Thymus (tissue), 11 donors: ENCODE results near the gene RETREG1. TPM values are rescaled to one million over a fixed set of nuclear protein-coding genes. Genes with fewer than 3 reads are reported as not detected.
"Not testable (repeated sequence)": the region's sequence is repeated elsewhere in the genome, so short reads cannot be mapped to it uniquely, and the experiment has no call there.

ENCODE experiments used
- DNase-seq, 9 donors: peaks; one replicate each; pipeline ENCODE4 v3.0.0-alpha.2; 2013; ENCODE audit warnings: low spot score in 9 of 9, low read depth in 6 of 9, missing footprints in 1 of 9
- H3K27ac ChIP-seq, 2 donors: one replicate each; pipeline ENCODE4 v1.5.1; 2013; ENCODE audit warnings: control low read depth in 1 of 2, low read depth in 1 of 2, low read length in 1 of 2, mild to moderate bottlenecking in 1 of 2, moderate library complexity in 1 of 2
- H3K27me3 ChIP-seq, 2 donors: one replicate each; pipeline ENCODE4 v1.5.1; 2013; ENCODE audit warnings: low read length in 1 of 2; ENCODE audit not compliant: control insufficient read depth in 2 of 2, insufficient read depth in 1 of 2
- H3K36me3 ChIP-seq, 2 donors: one replicate each; pipeline ENCODE4 v1.5.1; 2013; ENCODE audit warnings: low read length in 1 of 2, mild to moderate bottlenecking in 1 of 2, moderate library complexity in 1 of 2; ENCODE audit not compliant: control insufficient read depth in 2 of 2, insufficient read depth in 2 of 2
- H3K4me1 ChIP-seq, 2 donors: one replicate each; pipeline ENCODE4 v1.5.1; 2013; ENCODE audit warnings: low read length in 2 of 2; ENCODE audit not compliant: control insufficient read depth in 2 of 2, insufficient read depth in 2 of 2
- H3K4me3 ChIP-seq, 2 donors: one replicate each; pipeline ENCODE4 v1.5.1; 2013; ENCODE audit warnings: low read length in 2 of 2, control low read depth in 1 of 2, mild to moderate bottlenecking in 1 of 2
- H3K9me3 ChIP-seq, 2 donors: one replicate each; pipeline ENCODE4 v1.5.1; 2013; ENCODE audit warnings: low read length in 1 of 2, mild to moderate bottlenecking in 1 of 2; ENCODE audit not compliant: control insufficient read depth in 2 of 2, insufficient read depth in 1 of 2
- WGBS: extraction: QIAGEN DNeasy Blood & Tissue Kit; methylation state at CpG from one replicate; pipeline ENCODE4 v1.1.7; 2013; 5-methylcytosine and 5-hydroxymethylcytosine counted together
- polyA plus RNA-seq: library from polyadenylated mRNA; stranded (reverse); fragments of 200-250 nt; gene quantifications from one replicate; pipeline ENCODE4 v1.2.3, GENCODE V29; 2013
- total RNA-seq: library from RNA; stranded (reverse); fragments of 120-200 nt; gene quantifications from one replicate; pipeline ENCODE4 v1.2.4, GENCODE V29; 2013
- donor health status: healthy.

The RETREG1 gene
- total and polyA plus RNA-seq, 2 donors, result 34.1 to 37.7 TPM

DNA sequence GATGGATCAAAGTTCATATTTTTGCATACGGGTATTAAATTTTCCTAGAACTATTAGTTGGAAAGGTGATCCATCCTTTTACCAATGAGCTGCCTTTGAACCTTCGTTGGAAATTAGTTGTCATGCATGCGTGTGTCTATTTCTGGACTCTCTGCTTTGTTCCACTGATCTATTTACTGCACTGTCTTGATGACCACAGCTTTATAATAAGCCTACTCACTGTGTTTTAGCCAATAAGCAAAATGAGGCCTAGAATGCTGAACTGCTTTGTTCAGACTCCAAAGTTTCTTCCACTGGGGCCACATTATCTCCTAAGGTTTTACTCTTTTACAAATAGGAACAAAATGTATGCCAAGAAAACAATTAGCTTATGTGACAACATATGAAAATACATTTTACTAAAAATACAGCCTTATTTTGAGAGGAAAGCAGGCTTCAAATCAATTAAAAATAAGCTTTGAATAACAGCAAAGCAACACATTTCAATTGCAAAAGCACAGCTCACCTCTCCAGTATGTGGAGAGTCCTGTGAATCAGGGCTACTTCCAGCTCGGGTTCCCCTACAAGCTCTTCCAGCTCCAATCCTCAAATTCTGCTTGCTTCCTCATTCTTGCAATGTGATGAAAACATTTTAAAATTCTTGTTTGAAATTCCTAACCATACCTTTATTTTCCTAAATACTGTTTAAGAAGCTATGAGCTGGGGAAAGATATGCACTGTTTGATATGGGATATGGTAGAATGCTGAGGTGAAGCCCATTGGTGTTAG lies 72.0 kb downstream of the RETREG1 start:
- no peaks in the 10 kb centered on the region for H3K36me3 ChIP-seq
- H3K9me3 ChIP-seq, result no peaks in the 10 kb centered on the region
- H3K27me3 ChIP-seq, result no peaks in the 10 kb centered on the region
- WGBS, result 94% methylated on average over 4 of the region's 4 CpGs
- no peaks in the 10 kb centered on the region for H3K4me1 ChIP-seq
- no peak overlapping the region for H3K27ac ChIP-seq
- H3K4me3 ChIP-seq, result no peak overlapping the region
- DNase-seq, result no peak

DNA sequence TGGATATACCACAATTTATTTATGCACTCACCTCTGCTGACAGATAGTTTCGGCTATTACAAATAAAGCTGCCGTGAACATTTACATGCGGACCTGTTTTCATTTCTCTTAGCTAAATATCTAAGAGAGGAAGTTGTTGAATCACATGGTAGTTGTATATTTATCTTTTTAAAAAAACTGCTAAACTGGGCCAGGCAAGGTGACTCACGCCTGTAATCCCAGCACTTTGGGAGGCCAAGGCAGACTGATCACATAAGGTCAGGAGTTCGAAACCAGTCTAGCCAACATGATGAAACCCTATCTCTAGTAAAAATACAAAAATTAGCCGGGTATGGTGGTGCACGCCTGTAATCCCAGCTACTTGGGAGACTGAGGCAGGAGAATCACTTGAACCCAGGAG lies 73.6 kb downstream of the RETREG1 start:
- H3K27me3 ChIP-seq, H3K27ac ChIP-seq, H3K9me3 ChIP-seq, H3K4me3 ChIP-seq, H3K4me1 ChIP-seq, H3K36me3 ChIP-seq, DNase-seq: not testable (repeated sequence)
- WGBS, result 97% methylated on average over 7 of the region's 7 CpGs

DNA sequence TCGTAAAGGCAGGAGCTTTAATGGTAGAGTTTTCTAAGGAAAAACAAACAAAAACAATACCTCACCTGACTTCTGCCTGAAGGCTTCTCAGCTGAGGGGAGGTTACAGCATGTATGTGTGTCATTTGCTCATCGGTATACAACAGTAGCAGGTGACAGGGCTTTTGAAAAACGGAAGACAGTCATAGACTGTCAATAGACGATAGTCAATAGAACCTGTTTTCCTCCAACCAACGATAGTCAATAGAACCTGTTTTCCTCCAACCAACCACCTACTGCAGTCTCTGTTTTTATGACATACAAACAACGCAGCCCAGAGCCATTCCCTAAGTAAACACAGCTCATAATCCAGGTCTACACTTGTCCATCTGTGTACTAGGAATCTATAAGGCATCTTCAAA lies 74.6 kb downstream of the RETREG1 start:
- Histone ChIP-seq H3K27me3 (no peaks in the 10 kb centered on the region), H3K9me3 (no peaks in the 10 kb centered on the region), H3K4me3 (no peak overlapping the region), H3K36me3 (no peaks in the 10 kb centered on the region), H3K27ac (no peak overlapping the region), H3K4me1 (no peaks in the 10 kb centered on the region)
- WGBS, result 97% methylated on average over 6 of the region's 6 CpGs
- DNase-seq, result no peak

DNA sequence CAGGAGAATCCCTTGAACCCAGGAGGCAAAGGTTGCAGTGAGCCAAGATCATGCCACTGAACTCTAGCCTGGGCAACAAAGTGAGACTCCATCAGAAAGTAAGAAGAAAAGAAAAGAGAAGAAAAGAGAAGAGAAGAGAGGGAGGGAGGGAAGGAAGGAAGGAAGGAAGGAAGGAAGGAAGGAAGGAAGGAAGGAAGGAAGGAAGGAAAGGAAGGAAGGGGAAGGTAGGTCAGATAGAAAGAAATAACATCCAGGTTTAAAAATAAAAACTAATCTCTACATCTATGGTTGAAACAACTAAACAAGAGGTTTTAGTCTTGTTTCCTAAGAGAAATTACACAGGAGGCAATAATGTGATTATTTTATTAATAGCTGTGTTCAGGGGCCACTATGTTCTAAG lies 75.2 kb downstream of the RETREG1 start:
- not testable (repeated sequence) for H3K4me3 ChIP-seq, H3K4me1 ChIP-seq, H3K27ac ChIP-seq, H3K36me3 ChIP-seq, DNase-seq, H3K9me3 ChIP-seq, H3K27me3 ChIP-seq

DNA sequence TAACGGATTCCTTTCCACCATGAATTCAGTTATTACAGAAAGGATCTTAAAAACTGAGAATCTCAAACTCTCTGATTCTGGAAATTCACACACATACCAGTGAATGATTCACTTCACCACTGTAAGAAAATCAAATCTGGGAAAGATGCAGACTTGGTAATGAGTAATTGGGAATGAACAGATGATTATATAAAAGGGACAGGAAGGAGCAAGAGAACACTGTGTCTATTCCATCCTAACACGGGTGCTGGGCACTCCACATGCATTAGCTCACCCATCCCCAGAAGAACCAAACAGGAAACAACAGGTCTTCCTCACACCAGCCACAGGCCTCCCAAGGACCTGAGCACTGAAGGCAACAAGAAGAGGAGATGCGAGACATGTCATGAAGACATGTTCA lies 76.4 kb downstream of the RETREG1 start:
- Histone ChIP-seq H3K36me3 (peaks cover 0 to under 1% of the 10 kb centered on the region in 2 donors), H3K27me3 (no peaks in the 10 kb centered on the region), H3K27ac (no peak overlapping the region), H3K4me3 (no peak overlapping the region), H3K4me1 (no peaks in the 10 kb centered on the region), H3K9me3 (no peaks in the 10 kb centered on the region)
- WGBS, result 81% methylated on average over 3 of the region's 3 CpGs
- no peak for DNase-seq

DNA sequence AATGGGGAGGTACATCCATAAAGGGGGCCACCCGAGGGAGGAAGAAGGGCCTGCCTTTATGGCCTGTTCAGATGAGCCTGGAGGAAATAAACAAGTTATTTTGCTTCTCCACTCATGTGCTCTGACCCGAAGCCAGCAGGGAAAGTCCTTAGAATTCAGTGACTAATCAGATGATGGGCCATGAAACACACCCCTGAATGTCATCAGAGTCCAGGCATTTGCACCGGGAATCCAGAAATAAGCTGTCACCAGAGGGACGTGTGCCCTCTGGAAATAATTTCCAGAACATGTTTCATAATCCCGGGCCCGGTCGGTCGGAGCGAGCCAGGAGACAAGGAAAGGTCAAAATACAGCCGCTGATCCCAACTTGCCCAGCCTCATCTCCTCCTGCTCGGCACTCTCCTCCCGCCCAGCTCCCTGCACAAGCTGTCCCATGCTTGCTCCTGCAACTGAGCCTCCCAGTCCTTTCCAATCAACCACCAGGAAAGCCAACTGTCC lies 77.6 kb downstream of the RETREG1 start:
- no peak overlapping the region for H3K4me3 ChIP-seq
- H3K4me1 ChIP-seq, result no peaks in the 10 kb centered on the region
- no peaks in the 10 kb centered on the region for H3K27me3 ChIP-seq
- H3K9me3 ChIP-seq, result no peaks in the 10 kb centered on the region
- WGBS, result 97% methylated on average over 12 of the region's 12 CpGs
- no peak for DNase-seq
- no peak overlapping the region for H3K27ac ChIP-seq
- peaks cover 0 to 4% of the 10 kb centered on the region in 2 donors for H3K36me3 ChIP-seq

DNA sequence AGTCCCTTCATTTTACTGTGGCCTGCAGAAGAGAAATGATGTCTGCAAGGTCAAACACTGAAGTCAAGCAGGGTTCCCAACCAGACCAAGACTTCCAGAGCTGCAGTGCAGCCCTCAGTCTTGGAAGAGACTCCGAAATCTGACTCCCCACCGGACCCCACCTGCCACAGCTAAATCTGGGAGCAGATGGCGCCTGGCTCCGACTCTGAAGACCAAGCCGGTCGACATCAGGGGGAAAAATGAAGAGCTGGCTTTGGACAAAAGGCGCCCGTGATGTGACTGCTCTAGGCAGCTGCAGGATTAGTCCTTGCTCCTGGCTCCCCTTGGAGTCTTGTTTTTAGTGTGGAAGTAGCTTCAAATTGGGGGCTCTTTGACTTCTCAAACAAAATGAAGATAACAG lies 78.8 kb downstream of the RETREG1 start:
- H3K9me3 ChIP-seq, result no peaks in the 10 kb centered on the region
- WGBS, result 97% methylated on average over 8 of the region's 8 CpGs
- H3K4me1 ChIP-seq, result no peaks in the 10 kb centered on the region
- H3K4me3 ChIP-seq, result no peak overlapping the region
- H3K27ac ChIP-seq, result no peak overlapping the region
- no peak for DNase-seq
- H3K36me3 ChIP-seq, result peaks cover 0 to 4% of the 10 kb centered on the region in 2 donors
- no peaks in the 10 kb centered on the region for H3K27me3 ChIP-seq

DNA sequence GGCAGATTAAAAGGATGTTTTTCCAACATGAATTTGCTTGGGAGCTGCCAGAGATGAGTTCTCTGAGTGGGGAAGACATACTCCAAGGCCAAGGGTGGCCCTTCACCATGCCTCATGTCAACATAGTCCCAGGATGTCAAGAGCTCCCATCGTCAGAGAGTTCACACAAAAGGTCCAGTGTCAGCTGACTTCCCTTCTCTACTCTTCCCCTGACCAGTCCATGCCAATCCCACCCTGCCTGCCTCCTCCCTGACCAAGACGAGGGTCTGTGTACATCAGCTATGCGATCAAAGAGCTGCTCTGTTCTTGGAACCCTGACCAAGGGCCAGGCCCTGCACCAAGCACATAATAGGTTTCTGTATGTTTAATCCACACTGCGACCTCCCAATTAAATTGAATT lies 80.0 kb downstream of the RETREG1 start:
- 99% methylated on average over 4 of the region's 4 CpGs for WGBS
- DNase-seq, result no peak
- H3K27ac ChIP-seq, result no peak overlapping the region
- H3K27me3 ChIP-seq, result no peaks in the 10 kb centered on the region
- peaks cover 0 to 4% of the 10 kb centered on the region in 2 donors for H3K36me3 ChIP-seq
- no peaks in the 10 kb centered on the region for H3K4me1 ChIP-seq
- no peak overlapping the region for H3K4me3 ChIP-seq
- no peaks in the 10 kb centered on the region for H3K9me3 ChIP-seq

DNA sequence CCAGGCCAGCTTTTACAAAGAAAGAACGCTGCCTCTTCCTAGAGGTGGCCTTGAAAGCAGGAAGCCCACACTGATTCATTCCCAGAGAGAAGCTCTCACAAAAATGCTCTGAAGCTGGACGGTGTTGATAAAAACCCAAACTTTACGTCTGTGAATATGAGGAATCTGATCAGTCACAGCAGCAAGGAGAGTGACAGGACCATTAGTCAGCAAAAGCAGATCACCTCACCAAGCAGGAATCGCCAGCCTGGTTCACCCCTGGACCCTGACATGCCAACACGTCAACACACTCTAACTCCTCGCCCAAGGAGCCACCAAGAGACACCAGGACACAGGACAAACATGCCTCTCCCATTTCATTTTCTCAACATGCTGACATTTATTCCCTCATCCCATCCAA lies 80.6 kb downstream of the RETREG1 start:
- WGBS, result 92% methylated on average over 6 of the region's 6 CpGs
- no peak for DNase-seq
- H3K9me3 ChIP-seq, result no peaks in the 10 kb centered on the region
- H3K27ac ChIP-seq, result no peak overlapping the region
- H3K4me1 ChIP-seq, result no peaks in the 10 kb centered on the region
- no peak overlapping the region for H3K4me3 ChIP-seq
- peaks cover 0 to 4% of the 10 kb centered on the region in 2 donors for H3K36me3 ChIP-seq
- no peaks in the 10 kb centered on the region for H3K27me3 ChIP-seq
